SK-N-SH treated with all-trans-retinoic acid at 6 μM for 48 hours (cell line): ENCODE measurements around the gene CHAC1.

Experiments
- GLIS3 ChIP-seq: fragments of 250-450 bp; sonication (Bioruptor Pico); IDR thresholded peaks from 2 replicates; pipeline ENCODE4 v1.5.0; 2020; ENCODE audit warnings: mild to moderate bottlenecking, moderate library complexity
- PATZ1 ChIP-seq: fragments of 250-450 bp; sonication (Bioruptor Pico); IDR thresholded peaks from 2 replicates; pipeline ENCODE4 v1.8.0; 2020; ENCODE audit warnings: mild to moderate bottlenecking, moderate library complexity, borderline replicate concordance
- PPARA ChIP-seq: fragments of 250-450 bp; sonication (Bioruptor Pico); IDR thresholded peaks from 2 replicates; pipeline ENCODE4 v1.5.0; 2020; ENCODE audit warnings: mild to moderate bottlenecking, borderline replicate concordance
- TCF4 ChIP-seq: fragments of 250-450 bp; sonication (Bioruptor Pico); IDR thresholded peaks from 2 replicates; pipeline ENCODE4 v1.8.0; 2021; ENCODE audit warnings: mild to moderate bottlenecking, moderate library complexity, borderline replicate concordance
- ZFP30 ChIP-seq: fragments of 450-650 bp; formaldehyde crosslinking; IDR thresholded peaks from 2 replicates; pipeline ENCODE4 v1.5.0; 2022; ENCODE audit warnings: mild to moderate bottlenecking, moderate library complexity

GRCh38 chr15:40934457-40934856 is 18.8 kb upstream of the CHAC1 start:
- TF ChIP-seq GLIS3 (CRISPR knock-in tag) (no peak), ZFP30 (CRISPR knock-in tag) (no peak), PATZ1 (CRISPR knock-in tag) (no peak), TCF4 (no peak), PPARA (no peak)
